OCI-LY7 (cell line): Measurements from ENCODE around the gene GALM. TPM values are rescaled to one million over a fixed set of nuclear protein-coding genes. Genes with fewer than 3 reads are reported as not detected.

ENCODE experiments used
- BruUV-seq: library from RNA; stranded (reverse); fragments of 400-500 nt; replicated peaks from 2 replicates; lab custom pipeline; 2021; lab: Mats Ljungman, UMichigan
- CTCF ChIA-PET: fragments of 300-600 bp; sonication (Branson Sonifier 250); formaldehyde crosslinking; loops from one replicate; lab custom pipeline; 2022; ENCODE audit warnings: antibody characterized with exemption; ENCODE audit not compliant: unreplicated experiment; lab: Charles Lee
- POLR2A ChIA-PET: fragments of 300-600 bp; sonication (Branson Sonifier 250); formaldehyde crosslinking; loops from one replicate; lab custom pipeline; 2022; ENCODE audit warnings: antibody characterized with exemption; lab: Charles Lee
- DNase-seq: peaks from one replicate; pipeline ENCODE4 v3.0.0-alpha.2; 2015; ENCODE audit warnings: low spot score
- H2AFZ ChIP-seq: fragments of 200-600 bp; sonication (generic), shearing (Covaris generic); 2 replicates; pipeline ENCODE4 v1.6.1; 2014; ENCODE audit warnings: mild to moderate bottlenecking, antibody characterized with exemption, low read length, moderate library complexity
- H3K27ac ChIP-seq: fragments of 200-600 bp; sonication (generic); 2 replicates; pipeline ENCODE4 v1.5.1; 2014; ENCODE audit warnings: mixed run types, low read depth, mild to moderate bottlenecking, moderate library complexity, low read length, inconsistent platforms; ENCODE audit not compliant: poor library complexity, severe bottlenecking
- H3K36me3 ChIP-seq: fragments of 200-600 bp; sonication (generic); 2 replicates; pipeline ENCODE4 v1.6.1; 2014; ENCODE audit warnings: mild to moderate bottlenecking, antibody characterized with exemption, low read length, moderate library complexity, mixed read lengths; ENCODE audit not compliant: insufficient read depth
- H3K4me1 ChIP-seq: fragments of 200-600 bp; sonication (generic); 2 replicates; pipeline ENCODE4 v1.5.1; 2014; ENCODE audit warnings: mild to moderate bottlenecking, low read length; ENCODE audit not compliant: insufficient read depth, poor library complexity, severe bottlenecking
- H3K4me2 ChIP-seq: fragments of 200-600 bp; sonication (generic); 2 replicates; pipeline ENCODE4 v1.6.1; 2014; ENCODE audit warnings: mild to moderate bottlenecking, low read length
- H3K4me3 ChIP-seq: fragments of 200-600 bp; sonication (generic); 2 replicates; pipeline ENCODE4 v1.5.1; 2014; ENCODE audit warnings: mild to moderate bottlenecking, low read depth, low read length; ENCODE audit not compliant: poor library complexity, severe bottlenecking
- H3K79me2 ChIP-seq: fragments of 200-600 bp; sonication (generic); 2 replicates; pipeline ENCODE4 v1.6.1; 2016; ENCODE audit warnings: low read depth, mild to moderate bottlenecking, low read length, moderate library complexity, mixed read lengths; ENCODE audit not compliant: insufficient read depth
- H3K9me2 ChIP-seq: fragments of 200-600 bp; sonication (generic); 2 replicates; pipeline ENCODE4 v1.6.1; 2016; ENCODE audit warnings: mild to moderate bottlenecking, low read length, mixed read lengths; ENCODE audit not compliant: insufficient read depth
- H3K9me3 ChIP-seq: fragments of 200-600 bp; sonication (generic); 2 replicates; pipeline ENCODE4 v1.6.1; 2014; ENCODE audit warnings: mild to moderate bottlenecking, mixed run types, low read length, mixed read lengths
- H4K20me1 ChIP-seq: fragments of 200-600 bp; sonication (generic); 2 replicates; pipeline ENCODE4 v1.6.1; 2014; ENCODE audit warnings: mild to moderate bottlenecking, antibody characterized with exemption, low read length, moderate library complexity, mixed read lengths; ENCODE audit not compliant: insufficient read depth
- EZH2phosphoT487 ChIP-seq: fragments of 200-600 bp; sonication (generic); IDR thresholded peaks from 2 replicates; pipeline ENCODE4 v1.6.1; 2018; ENCODE audit warnings: low read depth, borderline replicate concordance, mild to moderate bottlenecking, mixed run types, antibody characterized with exemption, low read length, moderate library complexity, mixed read lengths
- intact Hi-C: fragments of 100-400 bp; cut with micrococcal nuclease; formaldehyde crosslinking; loops from one replicate; pipeline ENCODE4 v1.10.0; 2022; ENCODE audit not compliant: unreplicated experiment
- total RNA-seq, 2 experiments: library from RNA; depleted of rRNA in 1 of 2; stranded (reverse); fragments of >200 nt in 1 of 2; shearing (Covaris generic) in 1 of 2; gene quantifications; 2 replicates each; pipeline ENCODE4 v1.2.3, GENCODE V29; 2014 to 2022
- TF ChIP-seq, protein P1 (sequence below): fragments of 200-600 bp; sonication (generic); conservative IDR thresholded peaks from 2 replicates; pipeline ENCODE4 v1.5.1; 2014; ENCODE audit warnings: mild to moderate bottlenecking, antibody characterized with exemption, low read length, moderate library complexity, mixed read lengths

Gene GALM
- total RNA-seq, 2 experiments from 2014 or later, result 5.5 to 10.8 TPM

DNA sequence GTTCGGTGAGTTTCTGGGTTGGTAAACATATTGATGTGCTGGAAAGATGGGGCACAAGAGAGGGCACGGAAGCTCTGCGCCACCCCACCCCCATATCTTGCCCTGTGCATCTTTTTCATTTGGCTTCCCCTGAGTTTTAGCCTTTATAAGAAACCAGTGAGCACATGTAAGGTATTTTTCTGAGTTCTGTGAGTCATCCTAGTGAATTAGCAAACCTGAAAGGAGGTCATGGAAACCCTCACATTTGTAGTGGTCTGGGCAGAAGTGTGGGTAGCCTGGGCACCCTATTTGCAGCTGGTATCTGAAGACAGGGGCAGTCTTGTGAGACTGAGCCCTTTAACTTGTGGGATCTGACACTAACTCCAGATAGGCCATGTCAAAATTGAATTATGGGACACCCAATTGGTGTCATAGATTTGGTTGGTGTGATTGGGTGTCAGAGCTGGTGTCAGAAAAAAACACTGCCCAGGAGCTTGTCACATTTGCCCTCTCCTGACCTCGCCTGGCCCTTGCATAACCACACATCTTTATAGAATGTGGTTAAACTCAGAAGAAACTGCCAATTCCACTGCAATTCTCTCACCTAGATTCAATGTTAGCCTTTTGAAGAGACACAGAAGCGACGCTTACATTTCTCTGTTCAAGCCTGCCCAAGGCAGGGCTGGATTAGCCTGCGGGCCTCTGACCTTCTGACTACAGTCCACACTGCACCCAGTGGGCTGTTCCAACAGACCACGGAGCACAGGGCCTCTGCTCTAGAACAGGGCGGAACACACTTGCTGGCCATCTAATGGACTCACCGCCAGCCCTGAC lies 12.0 kb upstream of the GALM start:
- Histone ChIP-seq H3K4me3 (no peak overlapping the region), H2AFZ (no peak overlapping the region), H3K27ac (no peak overlapping the region), H3K4me2 (no peak overlapping the region), H3K4me1 (peaks cover 17% of the 10 kb centered on the region), H3K9me3 (no peaks in the 10 kb centered on the region), H3K36me3 (no peaks in the 10 kb centered on the region), H3K9me2 (no peaks in the 10 kb centered on the region), H3K79me2 (no peaks in the 10 kb centered on the region), H4K20me1 (no peaks in the 10 kb centered on the region)
- POLR2A ChIA-PET, result interaction anchor here (1.1 kb wide), 1 partner anchor 10 kb away, joined by 3 read pairs; no protein-coding TSS in a partner anchor
- CTCF ChIA-PET, result no interaction called here
- DNase-seq, result no peak
- no peak for TF ChIP-seq EZH2phosphoT487
- TF ChIP-seq, protein P1, sequence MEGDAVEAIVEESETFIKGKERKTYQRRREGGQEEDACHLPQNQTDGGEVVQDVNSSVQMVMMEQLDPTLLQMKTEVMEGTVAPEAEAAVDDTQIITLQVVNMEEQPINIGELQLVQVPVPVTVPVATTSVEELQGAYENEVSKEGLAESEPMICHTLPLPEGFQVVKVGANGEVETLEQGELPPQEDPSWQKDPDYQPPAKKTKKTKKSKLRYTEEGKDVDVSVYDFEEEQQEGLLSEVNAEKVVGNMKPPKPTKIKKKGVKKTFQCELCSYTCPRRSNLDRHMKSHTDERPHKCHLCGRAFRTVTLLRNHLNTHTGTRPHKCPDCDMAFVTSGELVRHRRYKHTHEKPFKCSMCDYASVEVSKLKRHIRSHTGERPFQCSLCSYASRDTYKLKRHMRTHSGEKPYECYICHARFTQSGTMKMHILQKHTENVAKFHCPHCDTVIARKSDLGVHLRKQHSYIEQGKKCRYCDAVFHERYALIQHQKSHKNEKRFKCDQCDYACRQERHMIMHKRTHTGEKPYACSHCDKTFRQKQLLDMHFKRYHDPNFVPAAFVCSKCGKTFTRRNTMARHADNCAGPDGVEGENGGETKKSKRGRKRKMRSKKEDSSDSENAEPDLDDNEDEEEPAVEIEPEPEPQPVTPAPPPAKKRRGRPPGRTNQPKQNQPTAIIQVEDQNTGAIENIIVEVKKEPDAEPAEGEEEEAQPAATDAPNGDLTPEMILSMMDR, result no peak
- intact Hi-C loops, result no loop called here
- no TSS peak for BruUV-seq

DNA sequence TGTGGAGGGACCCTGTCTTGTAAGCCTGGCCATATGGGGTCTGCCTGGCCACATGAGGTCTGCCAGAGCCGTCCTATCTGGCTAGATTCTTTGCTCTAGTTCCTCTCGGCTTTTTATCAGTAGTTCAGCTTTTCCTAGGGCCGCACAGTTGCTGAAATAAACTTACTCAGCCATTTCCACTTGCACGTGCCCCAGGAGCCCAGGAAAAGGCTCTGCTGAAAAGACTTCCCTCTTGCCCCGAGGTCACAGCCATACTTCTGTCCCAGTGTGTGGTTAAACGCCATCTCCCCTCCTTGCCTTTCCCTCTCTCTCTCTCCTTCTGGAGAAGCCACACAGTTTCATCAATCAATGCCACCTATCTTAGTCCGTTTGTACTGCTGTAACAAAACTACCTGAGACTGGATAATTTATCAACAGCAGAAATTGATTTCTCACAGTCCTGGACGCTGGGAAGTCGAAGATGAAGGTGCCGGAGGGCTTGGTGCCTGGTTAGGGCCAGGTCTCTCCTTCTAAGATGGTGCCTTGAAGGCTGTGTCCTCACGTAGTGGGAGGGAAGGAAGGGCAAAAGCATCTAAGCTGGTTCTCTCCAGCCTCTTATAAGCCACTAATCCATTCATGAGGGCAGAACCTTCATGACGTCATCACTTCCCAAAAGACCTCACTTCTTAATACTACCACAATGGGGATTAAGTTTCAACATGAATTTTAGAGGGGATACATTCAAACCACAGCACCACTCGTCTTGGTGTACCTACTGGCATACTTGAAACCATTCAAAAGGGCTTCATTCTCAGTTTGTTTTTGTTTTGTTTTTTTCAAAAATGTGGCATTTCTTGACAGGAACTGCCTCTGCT lies 11.2 kb upstream of the GALM start:
- TF ChIP-seq, protein P1, result no peak
- no peak for TF ChIP-seq EZH2phosphoT487
- no peaks in the 10 kb centered on the region for H3K9me3 ChIP-seq
- no TSS peak for BruUV-seq
- H3K4me2 ChIP-seq, result no peak overlapping the region
- no peaks in the 10 kb centered on the region for H3K36me3 ChIP-seq
- ChIA-PET CTCF (interaction anchor here (0.5 kb wide), 1 partner anchor 18 kb away, joined by 3 read pairs; no protein-coding TSS in a partner anchor), POLR2A (interaction anchor here (0.5 kb wide), 1 partner anchor 393 kb away, joined by 3 read pairs; no protein-coding TSS in a partner anchor)
- no peak for DNase-seq
- H3K27ac ChIP-seq, result no peak overlapping the region
- no peaks in the 10 kb centered on the region for H3K79me2 ChIP-seq
- intact Hi-C loops, result no loop called here
- H4K20me1 ChIP-seq, result no peaks in the 10 kb centered on the region
- peaks cover 9% of the 10 kb centered on the region for H3K4me1 ChIP-seq
- no peaks in the 10 kb centered on the region for H3K9me2 ChIP-seq
- H2AFZ ChIP-seq, result no peak overlapping the region
- no peak overlapping the region for H3K4me3 ChIP-seq
